Activated naive CD4-positive, alpha-beta T cell treated with anti-CD3 and anti-CD28 coated beads, Interleukin-2, amount 50 U/mL, for 72 hours (primary cell): ENCODE measurements around the gene SLC45A2. TPM values are rescaled to one million over a fixed set of nuclear protein-coding genes. Genes with fewer than 3 reads are reported as not detected.

Experiments
- ATAC-seq, 2 donors: fragments of 150-1000 bp; cut with Tn5 transposase; 2 replicates each; pipeline ENCODE4 v1.10.0; 2021; ENCODE audit warnings: mild to moderate bottlenecking in 2 of 2, moderate library complexity in 2 of 2
- DNase-seq, 2 donors: peaks; one replicate each; pipeline ENCODE4 v3.0.0; 2021 to 2022; ENCODE audit warnings: low spot score in 2 of 2
- H3K27ac Mint-ChIP-seq, 2 donors: one replicate each; pipeline ENCODE4 v1.8.0; 2022; ENCODE audit warnings: mild to moderate bottlenecking in 2 of 2, mixed read lengths in 2 of 2
- H3K36me3 Mint-ChIP-seq, 2 donors: one replicate each; pipeline ENCODE4 v1.8.0; 2022; ENCODE audit warnings: mixed read lengths in 2 of 2
- H3K9me3 Mint-ChIP-seq, 2 donors: one replicate each; pipeline ENCODE4 v1.8.0; 2022; ENCODE audit warnings: mixed read lengths in 2 of 2
- total RNA-seq, 2 donors: library from RNA; stranded (reverse); gene quantifications; one replicate each; pipeline ENCODE4 v1.2.3, GENCODE V29; 2022

SLC45A2 gene
- total RNA-seq, 2 donors from 2014 or later = 0.33 TPM; not detected in 1

DNA sequence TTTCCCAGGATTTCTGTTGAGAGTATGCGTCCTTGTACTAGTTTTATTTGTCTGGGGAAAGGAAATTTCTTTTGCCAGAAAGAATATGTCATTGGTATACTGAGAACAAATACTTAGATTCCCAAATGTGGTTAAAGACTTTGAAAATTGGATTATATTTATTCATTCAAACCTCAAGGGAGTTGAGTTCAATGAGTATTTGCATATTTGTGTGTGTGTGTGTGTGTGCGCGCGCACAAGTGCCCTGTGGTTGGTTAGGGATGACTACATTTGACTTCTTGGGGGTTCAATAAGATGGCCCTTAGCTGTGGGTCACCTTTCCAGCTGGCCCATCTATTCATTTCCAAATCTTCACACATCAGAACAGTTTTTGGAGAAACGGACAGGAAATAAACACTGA is 43.4 kb downstream of the SLC45A2 start:
- Mint-ChIP-seq H3K9me3 (no peaks in the 10 kb centered on the region), H3K27ac (no peak overlapping the region), H3K36me3 (no peaks in the 10 kb centered on the region)
- DNase-seq = no peak
- no peak for ATAC-seq

DNA sequence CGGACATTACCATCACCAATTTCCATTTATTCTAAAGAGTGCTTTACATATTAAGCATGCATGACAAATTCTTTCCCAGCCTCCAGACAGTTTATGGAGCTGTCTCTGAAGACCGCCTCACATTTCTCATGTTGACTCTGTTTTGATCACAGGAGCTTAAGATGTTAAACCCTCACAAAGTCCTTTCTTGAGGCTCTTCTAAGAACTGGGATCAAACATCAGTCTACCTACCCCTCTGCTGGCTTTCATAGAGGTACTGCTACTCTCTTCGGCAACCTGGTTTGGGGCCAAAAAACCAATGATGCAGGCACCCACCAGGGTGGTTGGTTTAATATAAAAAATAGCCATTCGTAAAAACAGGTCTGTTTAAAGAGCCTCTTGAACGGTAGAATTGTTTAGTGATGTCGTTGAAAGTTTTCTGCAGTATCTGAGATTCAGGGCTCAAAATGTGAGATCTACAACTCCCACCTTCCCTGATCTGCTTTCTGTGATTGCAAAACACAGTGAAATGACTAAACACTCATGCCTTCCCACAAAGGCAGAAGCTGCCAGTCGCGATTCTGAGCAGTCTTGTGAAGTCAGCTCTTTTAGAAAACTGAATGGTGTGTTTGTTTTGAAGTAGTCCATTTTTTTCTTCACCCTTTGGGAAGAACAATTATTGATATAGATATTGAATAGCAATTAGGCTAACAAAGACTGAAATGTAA is 44.8 kb downstream of the SLC45A2 start:
- no peak for DNase-seq
- Mint-ChIP-seq H3K36me3 (no peaks in the 10 kb centered on the region), H3K9me3 (no peaks in the 10 kb centered on the region), H3K27ac (no peak overlapping the region)
- no peak for ATAC-seq

DNA sequence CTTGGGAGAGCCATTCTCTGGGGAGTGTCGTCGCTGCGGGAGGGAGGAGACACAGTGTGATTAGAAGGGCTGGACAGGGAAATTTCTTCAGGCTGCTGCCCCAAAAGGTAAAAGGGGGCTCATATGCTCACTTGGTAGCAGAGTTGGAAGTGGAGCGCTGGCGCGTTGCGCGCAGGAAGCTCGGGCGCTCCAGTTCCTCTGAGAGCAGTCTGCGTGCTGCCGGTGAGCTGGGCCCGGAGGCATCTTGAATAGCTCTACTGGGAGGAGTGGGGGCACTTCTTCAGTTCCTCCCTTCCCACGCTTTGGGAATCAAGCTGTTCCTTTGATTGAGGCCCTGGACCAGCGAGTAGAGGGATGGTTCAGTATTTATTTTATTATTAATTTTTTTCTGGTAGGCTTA is 45.6 kb downstream of the SLC45A2 start:
- no peak overlapping the region for H3K27ac Mint-ChIP-seq
- ATAC-seq (no peak), DNase-seq (no peak)
- H3K9me3 Mint-ChIP-seq = no peaks in the 10 kb centered on the region
- no peaks in the 10 kb centered on the region for H3K36me3 Mint-ChIP-seq

DNA sequence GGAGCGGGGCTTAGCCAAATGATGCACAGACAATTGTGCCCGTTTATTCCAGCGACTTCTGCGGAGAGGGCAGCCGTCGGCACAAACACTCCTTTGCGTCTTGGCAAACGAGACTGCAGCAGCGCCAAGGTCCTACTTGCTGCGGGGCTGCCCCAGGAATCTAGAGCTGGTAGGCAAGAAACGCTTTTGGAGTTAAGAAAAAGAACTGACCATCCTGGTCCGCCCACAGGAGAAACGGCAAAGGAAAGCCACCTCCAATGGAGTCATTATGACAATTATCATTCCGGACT is 46.0 kb downstream of the SLC45A2 start:
- no peak for ATAC-seq
- no peak for DNase-seq
- H3K9me3 Mint-ChIP-seq = no peaks in the 10 kb centered on the region
- no peaks in the 10 kb centered on the region for H3K36me3 Mint-ChIP-seq
- H3K27ac Mint-ChIP-seq = no peak overlapping the region

DNA sequence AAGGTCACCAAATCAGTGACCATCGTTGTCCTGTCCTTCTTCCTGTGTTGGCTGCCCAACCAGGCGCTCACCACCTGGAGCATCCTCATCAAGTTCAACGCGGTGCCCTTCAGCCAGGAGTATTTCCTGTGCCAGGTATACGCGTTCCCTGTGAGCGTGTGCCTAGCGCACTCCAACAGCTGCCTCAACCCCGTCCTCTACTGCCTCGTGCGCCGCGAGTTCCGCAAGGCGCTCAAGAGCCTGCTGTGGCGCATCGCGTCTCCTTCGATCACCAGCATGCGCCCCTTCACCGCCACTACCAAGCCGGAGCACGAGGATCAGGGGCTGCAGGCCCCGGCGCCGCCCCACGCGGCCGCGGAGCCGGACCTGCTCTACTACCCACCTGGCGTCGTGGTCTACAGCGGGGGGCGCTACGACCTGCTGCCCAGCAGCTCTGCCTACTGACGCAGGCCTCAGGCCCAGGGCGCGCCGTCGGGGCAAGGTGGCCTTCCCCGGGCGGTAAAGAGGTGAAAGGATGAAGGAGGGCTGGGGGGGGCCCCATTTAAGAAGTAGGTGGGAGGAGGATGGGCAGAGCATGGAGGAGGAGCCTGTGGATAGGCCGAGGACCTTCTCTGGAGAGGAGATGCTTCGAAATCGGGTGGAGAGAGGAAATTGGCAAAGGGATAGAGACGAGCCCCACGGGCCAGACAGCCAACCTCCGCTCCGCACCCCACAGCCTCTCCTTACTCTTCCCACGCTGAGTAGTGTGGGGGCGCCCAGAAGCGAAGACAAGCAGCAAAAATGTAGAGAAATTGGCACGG is 46.6 kb downstream of the SLC45A2 start:
- no peaks in the 10 kb centered on the region for H3K9me3 Mint-ChIP-seq

DNA sequence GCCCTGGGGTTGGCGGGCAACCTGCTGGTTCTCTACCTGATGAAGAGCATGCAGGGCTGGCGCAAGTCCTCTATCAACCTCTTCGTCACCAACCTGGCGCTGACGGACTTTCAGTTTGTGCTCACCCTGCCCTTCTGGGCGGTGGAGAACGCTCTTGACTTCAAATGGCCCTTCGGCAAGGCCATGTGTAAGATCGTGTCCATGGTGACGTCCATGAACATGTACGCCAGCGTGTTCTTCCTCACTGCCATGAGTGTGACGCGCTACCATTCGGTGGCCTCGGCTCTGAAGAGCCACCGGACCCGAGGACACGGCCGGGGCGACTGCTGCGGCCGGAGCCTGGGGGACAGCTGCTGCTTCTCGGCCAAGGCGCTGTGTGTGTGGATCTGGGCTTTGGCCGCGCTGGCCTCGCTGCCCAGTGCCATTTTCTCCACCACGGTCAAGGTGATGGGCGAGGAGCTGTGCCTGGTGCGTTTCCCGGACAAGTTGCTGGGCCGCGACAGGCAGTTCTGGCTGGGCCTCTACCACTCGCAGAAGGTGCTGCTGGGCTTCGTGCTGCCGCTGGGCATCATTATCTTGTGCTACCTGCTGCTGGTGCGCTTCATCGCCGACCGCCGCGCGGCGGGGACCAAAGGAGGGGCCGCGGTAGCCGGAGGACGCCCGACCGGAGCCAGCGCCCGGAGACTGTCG is 47.3 kb downstream of the SLC45A2 start:
- H3K36me3 Mint-ChIP-seq = no peaks in the 10 kb centered on the region
- DNase-seq = no peak
- H3K9me3 Mint-ChIP-seq = no peaks in the 10 kb centered on the region
- no peak for ATAC-seq
- no peak overlapping the region for H3K27ac Mint-ChIP-seq

More for the DNA sequence above, 46.6 kb downstream of the SLC45A2 start:
- no peak for DNase-seq
- no peak overlapping the region for H3K27ac Mint-ChIP-seq
- H3K36me3 Mint-ChIP-seq = no peaks in the 10 kb centered on the region
- ATAC-seq = no peak

DNA sequence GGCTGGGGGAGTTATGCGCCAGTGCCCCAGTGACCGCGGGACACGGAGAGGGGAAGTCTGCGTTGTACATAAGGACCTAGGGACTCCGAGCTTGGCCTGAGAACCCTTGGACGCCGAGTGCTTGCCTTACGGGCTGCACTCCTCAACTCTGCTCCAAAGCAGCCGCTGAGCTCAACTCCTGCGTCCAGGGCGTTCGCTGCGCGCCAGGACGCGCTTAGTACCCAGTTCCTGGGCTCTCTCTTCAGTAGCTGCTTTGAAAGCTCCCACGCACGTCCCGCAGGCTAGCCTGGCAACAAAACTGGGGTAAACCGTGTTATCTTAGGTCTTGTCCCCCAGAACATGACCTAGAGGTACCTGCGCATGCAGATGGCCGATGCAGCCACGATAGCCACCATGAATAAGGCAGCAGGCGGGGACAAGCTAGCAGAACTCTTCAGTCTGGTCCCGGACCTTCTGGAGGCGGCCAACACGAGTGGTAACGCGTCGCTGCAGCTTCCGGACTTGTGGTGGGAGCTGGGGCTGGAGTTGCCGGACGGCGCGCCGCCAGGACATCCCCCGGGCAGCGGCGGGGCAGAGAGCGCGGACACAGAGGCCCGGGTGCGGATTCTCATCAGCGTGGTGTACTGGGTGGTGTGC is 48.0 kb downstream of the SLC45A2 start, which contains the start of gene RXFP3:
Gene RXFP3, plus strand, starts transcription at position 6 of the 636 bp plus-strand sequence. Its CDS starts 355 bp downstream, at position 361.
- no peak for DNase-seq

DNA sequence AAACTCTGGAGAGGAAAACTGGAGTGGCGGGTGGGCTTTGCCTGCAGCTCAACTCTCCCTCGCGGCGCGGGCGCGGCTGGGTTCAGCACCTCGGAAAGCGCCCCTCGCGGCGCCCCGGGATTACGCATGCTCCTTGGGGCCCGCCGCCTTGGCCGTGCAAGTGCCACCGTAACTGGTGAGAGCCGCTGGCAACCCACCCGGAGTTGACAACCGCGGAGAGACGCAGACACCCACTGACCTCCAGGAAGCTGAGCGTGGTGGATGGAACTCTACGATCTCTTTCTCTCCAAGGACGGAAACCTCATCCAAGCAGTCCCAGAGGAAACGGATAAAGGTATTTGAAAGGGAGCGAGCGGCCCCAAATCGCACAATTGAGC is 48.5 kb downstream of the SLC45A2 start:
- Mint-ChIP-seq H3K36me3 (no peaks in the 10 kb centered on the region), H3K9me3 (no peaks in the 10 kb centered on the region), H3K27ac (no peak overlapping the region)
- peak in 1 of 2 donors; percentile 68 for DNase-seq
- peak in 1 of 2 donors; percentile 76 for ATAC-seq

More for the DNA sequence above, 48.0 kb downstream of the SLC45A2 start, which contains the start of gene RXFP3:
- H3K27ac Mint-ChIP-seq = no peak within 1 kb of the TSS
- H3K36me3 Mint-ChIP-seq = no peaks in the 10 kb centered on the region
- ATAC-seq = peak in 1 of 2 donors; percentile 26
- H3K9me3 Mint-ChIP-seq = no peaks in the 10 kb centered on the region

DNA sequence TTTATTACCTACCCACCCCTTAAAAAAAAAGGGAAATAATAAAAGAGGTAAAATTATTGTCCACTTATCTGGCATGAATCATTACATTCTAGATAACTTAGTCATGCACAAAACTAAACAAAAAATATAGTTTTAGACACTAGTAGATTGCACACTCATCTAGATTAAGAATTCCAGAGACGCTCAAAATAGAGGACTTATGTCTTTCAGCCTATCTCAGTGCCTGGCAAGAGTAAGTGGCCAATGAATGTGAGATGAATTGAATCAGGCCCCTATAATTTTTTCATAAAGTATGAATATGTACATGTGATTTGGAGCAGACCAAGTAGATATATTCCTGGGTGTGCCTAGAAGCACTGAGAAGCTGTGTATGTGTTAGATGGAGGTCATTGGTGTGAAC is 50.3 kb downstream of the SLC45A2 start:
- ATAC-seq (no peak), DNase-seq (no peak)
- no peaks in the 10 kb centered on the region for H3K9me3 Mint-ChIP-seq
- no peaks in the 10 kb centered on the region for H3K36me3 Mint-ChIP-seq
- peak overlapping the region in 1 of 2 donors; percentile 15 for H3K27ac Mint-ChIP-seq

DNA sequence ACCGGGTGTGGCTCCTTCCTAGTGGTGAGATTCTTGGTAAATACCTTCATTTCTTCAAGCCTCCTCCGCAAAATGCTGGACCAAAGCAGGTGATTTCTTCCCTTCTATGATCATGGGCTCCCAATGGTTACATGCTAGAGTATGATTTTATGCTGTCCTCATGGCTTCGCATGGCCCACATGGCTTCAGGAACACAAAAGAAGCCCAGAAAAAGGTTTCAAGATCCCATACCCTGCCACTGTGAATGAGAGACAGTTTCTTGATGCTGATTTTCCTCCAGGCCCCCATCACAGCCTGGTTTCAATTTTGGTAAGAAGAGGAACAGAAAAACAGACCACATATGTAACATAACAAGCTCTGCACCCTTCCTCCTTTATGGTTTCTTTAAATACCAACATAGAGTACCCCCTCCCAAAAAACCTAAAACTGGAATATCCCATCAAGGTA is 50.7 kb downstream of the SLC45A2 start:
- DNase-seq = no peak
- H3K27ac Mint-ChIP-seq = no peak overlapping the region
- no peaks in the 10 kb centered on the region for H3K9me3 Mint-ChIP-seq
- H3K36me3 Mint-ChIP-seq = no peaks in the 10 kb centered on the region
- no peak for ATAC-seq

DNA sequence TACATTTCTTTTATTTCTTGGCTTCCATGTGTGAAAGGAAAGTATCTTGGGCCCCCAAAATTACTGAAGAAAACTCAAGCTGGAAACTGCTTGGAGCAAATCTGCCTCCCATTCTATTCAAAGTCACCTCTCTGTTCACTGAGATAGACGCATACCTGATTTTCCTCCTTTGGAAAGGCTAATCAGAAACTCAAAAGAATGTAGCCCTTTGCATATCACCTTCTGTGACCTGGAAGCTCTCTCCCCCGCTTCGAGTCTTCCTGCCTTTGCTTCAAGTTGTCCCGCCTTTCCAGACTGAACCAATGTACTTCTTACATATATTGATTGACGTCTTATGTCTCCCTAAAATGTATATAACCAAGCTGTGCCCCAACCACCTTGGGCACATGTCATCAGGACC is 53.4 kb downstream of the SLC45A2 start:
- ATAC-seq = no peak
- H3K36me3 Mint-ChIP-seq = no peaks in the 10 kb centered on the region
- H3K9me3 Mint-ChIP-seq = no peaks in the 10 kb centered on the region
- no peak for DNase-seq
- H3K27ac Mint-ChIP-seq = no peak overlapping the region

DNA sequence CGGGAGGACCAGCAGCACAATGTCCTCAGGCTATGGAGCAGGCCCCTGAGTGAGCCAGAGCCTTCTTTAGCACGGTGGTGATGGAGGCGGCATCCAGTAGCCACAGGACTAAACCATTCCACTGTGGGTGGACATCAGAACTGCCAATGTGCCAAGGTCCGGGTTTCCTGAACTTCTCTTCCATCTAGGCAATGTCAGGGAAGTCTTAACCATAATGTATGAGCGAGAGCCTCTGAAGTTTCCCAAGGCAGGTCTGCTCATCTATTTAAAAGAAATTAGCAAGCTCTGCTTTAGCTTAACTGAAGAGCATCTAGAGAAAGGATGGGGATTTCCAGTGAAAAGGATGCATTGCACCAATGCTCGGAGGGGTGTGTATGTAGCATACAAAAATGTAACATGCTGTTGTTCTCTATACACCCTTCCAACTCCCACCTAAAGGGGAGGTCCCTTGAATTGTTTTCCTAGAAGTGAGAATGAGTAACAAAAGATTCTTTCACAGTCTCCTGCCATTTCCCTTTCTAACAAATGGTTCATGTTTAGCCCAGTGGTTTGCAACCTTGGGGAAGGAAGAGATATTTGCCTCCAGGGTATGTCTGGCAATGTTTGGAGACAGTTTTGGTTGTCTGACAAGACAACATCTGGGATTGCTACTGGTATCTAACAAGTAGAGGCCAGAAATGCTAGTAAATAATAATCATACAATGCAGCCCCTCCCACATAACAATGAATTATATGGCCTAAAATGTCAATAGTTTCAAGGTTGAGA is 54.4 kb downstream of the SLC45A2 start:
- ATAC-seq = no peak

DNA sequence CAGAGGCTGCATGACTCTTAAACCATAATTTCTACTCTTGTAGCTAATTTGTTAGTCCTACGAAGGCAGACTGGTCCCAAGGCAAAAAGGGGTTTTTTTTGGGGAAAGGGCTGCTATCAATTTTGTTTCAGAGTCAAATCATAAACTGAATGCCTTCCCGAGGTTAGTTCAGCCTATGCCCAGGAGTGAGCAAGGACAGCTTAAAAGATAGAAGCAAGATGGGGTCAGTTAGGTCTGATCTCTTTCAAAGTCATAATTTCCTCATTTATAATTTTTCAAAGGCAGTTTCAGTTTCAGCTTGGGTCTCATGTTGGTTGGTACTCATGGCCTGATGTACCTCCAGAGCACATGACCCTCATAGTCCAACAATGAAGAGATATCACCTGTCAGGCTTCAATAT is 56.2 kb downstream of the SLC45A2 start:
- H3K27ac Mint-ChIP-seq = no peak overlapping the region
- no peaks in the 10 kb centered on the region for H3K36me3 Mint-ChIP-seq
- no peak for ATAC-seq
- H3K9me3 Mint-ChIP-seq = no peaks in the 10 kb centered on the region
- no peak for DNase-seq

More for the DNA sequence above, 54.4 kb downstream of the SLC45A2 start:
- no peaks in the 10 kb centered on the region for H3K9me3 Mint-ChIP-seq
- H3K27ac Mint-ChIP-seq = no peak overlapping the region
- no peaks in the 10 kb centered on the region for H3K36me3 Mint-ChIP-seq
- no peak for DNase-seq

DNA sequence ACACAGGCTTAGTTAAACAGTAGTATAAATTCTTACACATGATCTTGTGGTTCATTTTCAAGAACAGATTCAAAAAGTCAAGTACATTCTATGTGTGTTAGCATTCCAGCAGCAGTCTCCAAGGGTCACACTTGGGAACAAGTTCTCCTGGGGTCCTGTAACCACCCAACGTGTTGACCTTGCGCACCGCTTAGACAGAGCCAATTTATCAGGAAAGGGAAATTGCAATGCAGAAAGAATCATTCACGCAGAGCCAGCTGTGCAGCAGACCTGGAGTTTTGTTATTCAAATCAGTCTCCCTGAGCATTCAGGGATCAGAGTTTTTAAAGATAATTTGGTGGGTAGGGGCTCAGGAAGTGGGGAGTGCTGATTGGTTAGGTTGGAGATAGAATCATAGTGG is 56.8 kb downstream of the SLC45A2 start:
- DNase-seq (no peak), ATAC-seq (no peak)
- H3K27ac Mint-ChIP-seq = no peak overlapping the region
- H3K36me3 Mint-ChIP-seq = no peaks in the 10 kb centered on the region
- H3K9me3 Mint-ChIP-seq = no peaks in the 10 kb centered on the region

DNA sequence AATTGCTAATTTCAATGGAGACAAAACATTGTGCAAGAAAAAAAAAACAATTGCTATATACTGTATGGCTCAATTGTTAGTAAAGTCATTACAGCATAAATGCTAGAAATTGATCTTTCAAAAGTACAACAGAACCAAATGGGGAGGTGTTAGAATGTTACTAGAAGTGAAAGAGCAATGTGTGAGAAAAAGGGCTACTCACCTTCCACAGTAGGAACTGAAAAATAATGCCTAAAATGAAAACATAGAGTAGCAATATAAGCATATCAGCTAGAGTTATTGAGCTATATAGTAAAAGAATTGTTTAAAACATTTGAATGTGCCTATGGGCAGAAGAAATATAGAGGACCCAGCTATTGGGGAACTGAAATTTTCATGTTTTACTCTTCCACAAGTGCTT is 59.2 kb downstream of the SLC45A2 start:
- Mint-ChIP-seq H3K27ac (no peak overlapping the region), H3K36me3 (no peaks in the 10 kb centered on the region), H3K9me3 (no peaks in the 10 kb centered on the region)
- no peak for DNase-seq
- no peak for ATAC-seq

DNA sequence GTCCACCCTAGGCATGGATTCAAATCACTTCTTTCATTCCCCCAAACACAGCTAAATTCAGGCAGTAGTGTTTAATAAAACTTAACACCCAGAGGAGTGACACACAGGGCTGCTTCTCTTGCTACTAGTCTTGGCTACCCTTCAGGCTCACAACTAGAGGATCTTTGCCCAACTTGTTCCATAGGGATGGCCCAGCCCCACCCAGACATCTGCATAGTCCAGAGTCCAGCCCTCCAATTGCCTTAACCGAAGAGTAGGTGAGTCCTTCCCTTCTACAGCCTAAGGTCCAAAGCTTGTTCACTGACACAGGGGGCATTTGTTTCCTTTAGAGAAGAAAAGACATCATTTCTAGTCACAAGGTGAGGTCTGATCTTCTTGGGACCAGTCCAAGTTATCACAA is 63.5 kb downstream of the SLC45A2 start:
- DNase-seq = no peak
- H3K36me3 Mint-ChIP-seq = peaks cover 0 to 17% of the 10 kb centered on the region in 2 donors
- H3K27ac Mint-ChIP-seq = no peak overlapping the region
- peaks cover 19 to 22% of the 10 kb centered on the region in 2 donors for H3K9me3 Mint-ChIP-seq
- no peak for ATAC-seq
